Measurements from ENCODE around the gene USB1. TPM values are rescaled to one million over a fixed set of nuclear protein-coding genes. Genes with fewer than 3 reads are reported as not detected.
A peak's percentile ranks its signal among the peaks of the same experiment; 100 is the strongest.

USB1 gene
- total and polyA plus RNA-seq, 5 donors, result 24.5 to 35.3 (median 29.1) TPM

DNA sequence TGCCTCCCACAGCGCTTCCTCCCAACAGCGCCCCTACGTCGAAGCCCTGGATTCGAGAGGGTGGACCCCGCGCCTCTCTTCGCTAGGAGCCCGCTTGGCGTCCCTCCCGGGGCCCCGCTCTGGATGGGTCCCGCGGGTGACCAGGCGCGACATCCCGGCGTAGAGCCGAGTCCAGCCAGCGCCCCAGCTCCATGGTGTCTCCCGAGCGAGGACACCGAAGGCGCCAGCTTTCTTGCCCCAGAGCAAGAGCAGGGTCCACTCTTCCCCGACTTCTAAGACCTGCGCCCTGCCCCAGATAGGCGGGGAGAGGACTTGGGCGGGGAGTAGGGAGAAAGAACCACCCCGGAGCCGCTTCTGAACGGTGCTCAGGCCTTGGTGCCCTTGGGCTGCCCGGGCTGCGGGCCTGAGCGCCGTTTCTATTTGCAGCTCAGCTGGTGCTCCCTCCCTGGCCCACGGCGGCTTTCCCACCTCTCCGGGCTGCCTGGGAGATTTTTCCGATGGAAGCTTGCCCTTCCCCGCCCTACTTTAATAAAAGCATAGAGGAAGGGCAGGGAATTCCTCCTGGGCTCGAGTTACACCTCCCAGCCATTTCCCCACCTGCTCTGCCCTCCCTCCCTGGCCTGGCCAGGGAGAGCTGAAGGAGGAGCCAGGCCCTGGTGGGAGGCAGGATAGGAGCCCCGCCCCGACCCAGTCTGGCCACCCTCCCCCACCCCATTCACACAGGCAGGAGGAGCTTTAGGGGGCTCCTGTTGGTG, 26.1 kb downstream of the USB1 start:
- peak; percentile 46 to 47 for ATAC-seq
- intact Hi-C loops (cut with DNase I), result loop anchor here in 1 of 4 donors (10.0 kb wide), 1 partner anchor 167 kb away; the partner anchor contains the start of gene CSNK2A2

DNA sequence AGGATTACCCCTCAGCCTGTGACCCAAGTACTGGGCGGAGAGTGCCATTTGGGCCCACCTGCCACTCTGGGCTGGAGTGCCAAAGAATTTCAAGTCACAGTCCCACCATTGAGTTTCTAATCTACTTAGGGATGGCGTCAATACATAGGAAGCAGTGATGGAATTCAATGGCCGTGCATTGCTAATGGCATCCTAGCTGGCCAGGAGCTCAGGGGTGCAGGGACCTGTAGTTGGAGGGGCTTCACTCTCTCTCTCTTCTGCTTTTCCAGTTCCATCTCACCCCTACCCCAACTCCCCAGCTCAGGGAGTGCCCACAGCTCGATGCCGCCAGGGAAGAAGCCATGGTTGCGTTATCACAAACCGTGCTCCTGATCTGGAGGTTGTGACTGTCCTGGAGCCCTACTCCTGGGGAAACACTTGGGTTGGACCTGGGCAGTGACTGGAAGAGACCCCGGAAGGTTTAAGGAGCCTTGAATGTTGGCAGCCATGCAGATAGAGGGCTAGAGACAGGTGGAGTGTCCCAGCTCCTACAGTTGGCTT, 26.8 kb downstream of the USB1 start:
- WGBS, result 66% methylated on average over 8 of the region's 8 CpGs
- DNase-seq (no peak), ATAC-seq (no peak)
- peak overlapping the region; percentile 88 for H3K27ac ChIP-seq (ENCODE audit: low read length)
- no peaks in the 10 kb centered on the region for H3K27me3 ChIP-seq (ENCODE audit: control insufficient read depth, insufficient read depth)
- intact Hi-C loops (cut with DNase I), result loop anchor here in 1 of 4 donors (10.0 kb wide), 1 partner anchor 167 kb away; the partner anchor contains the start of gene CSNK2A2
- H3K4me1 ChIP-seq (ENCODE audit: control insufficient read depth, insufficient read depth, low read length), result peaks cover 27% of the 10 kb centered on the region
- H3K4me3 ChIP-seq (ENCODE audit: low read length), result no peak overlapping the region
- no peaks in the 10 kb centered on the region for H3K9me3 ChIP-seq (ENCODE audit: control insufficient read depth, low read length)

More for the DNA sequence above, 26.1 kb downstream of the USB1 start:
- Histone ChIP-seq H3K4me3 (ENCODE audit: low read length) (peak overlapping the region; percentile 57), H3K4me1 (ENCODE audit: control insufficient read depth, insufficient read depth, low read length) (peaks cover 26% of the 10 kb centered on the region), H3K27me3 (ENCODE audit: control insufficient read depth, insufficient read depth) (no peaks in the 10 kb centered on the region), H3K9me3 (ENCODE audit: control insufficient read depth, low read length) (no peaks in the 10 kb centered on the region), H3K27ac (ENCODE audit: low read length) (peak overlapping the region; percentile 88)
- 5% methylated on average over 43 of the region's 43 CpGs for WGBS
- DNase-seq, result peak; percentile 60 to 82 (median 79)

DNA sequence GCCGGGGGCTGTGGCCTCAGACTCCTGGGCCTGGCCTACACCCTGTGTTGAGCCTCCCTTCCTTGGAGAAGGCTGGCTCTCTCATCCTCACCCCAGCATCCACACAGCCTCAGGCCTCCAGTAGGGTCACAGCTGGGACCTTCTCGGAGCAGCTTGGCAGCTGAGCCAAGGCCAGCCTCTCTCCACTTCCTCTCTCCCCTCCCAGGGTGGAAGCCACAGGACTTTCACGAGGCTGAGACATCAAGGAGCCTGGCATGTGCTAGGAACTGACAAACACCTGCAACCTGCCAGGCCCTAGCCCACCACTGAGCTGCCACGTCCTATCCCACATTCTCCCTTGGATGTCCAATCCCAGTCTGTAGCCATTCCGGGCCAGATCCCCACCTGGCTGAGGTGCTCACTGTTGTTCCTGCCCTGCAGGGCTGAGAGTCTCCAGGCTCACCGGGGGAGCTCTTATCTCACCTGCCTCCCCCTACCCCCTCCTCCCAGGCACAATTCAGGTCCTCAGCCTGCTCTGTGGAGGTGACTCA, 27.4 kb downstream of the USB1 start:
- H3K4me1 ChIP-seq (ENCODE audit: control insufficient read depth, insufficient read depth, low read length), result peaks cover 29% of the 10 kb centered on the region
- intact Hi-C loops (cut with DNase I), result loop anchor here in 1 of 4 donors (10.0 kb wide), 1 partner anchor 166 kb away; the partner anchor contains the start of gene CSNK2A2
- peak overlapping the region; percentile 25 for H3K27ac ChIP-seq (ENCODE audit: low read length)

DNA sequence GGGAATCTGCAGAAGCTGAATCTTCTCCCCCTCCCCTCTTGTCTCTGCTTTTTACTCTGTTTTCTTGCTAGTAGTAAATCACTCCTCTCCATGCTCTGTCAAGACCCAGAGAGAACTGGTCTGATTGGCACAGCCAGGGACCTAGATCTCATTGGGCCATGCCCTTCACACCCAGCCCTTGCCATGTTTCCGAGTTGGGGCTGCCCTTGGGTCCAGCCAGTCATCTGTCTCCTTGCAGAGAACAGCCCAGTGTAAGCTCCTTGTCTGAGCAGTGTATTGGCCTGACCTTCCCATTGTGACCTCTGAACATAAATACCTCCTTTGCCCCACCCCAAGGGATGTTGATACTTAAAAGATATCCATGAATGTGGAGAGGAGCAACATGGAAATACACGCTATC, 28.2 kb downstream of the USB1 start:
- Histone ChIP-seq H3K4me1 (ENCODE audit: control insufficient read depth, insufficient read depth, low read length) (peaks cover 29% of the 10 kb centered on the region), H3K9me3 (ENCODE audit: control insufficient read depth, low read length) (no peaks in the 10 kb centered on the region), H3K27ac (ENCODE audit: low read length) (peak overlapping the region; percentile 48), H3K4me3 (ENCODE audit: low read length) (no peak overlapping the region), H3K27me3 (ENCODE audit: control insufficient read depth, insufficient read depth) (no peaks in the 10 kb centered on the region)
- intact Hi-C loops (cut with DNase I), result loop anchor here in 1 of 4 donors (10.0 kb wide), 1 partner anchor 165 kb away; the partner anchor contains the start of gene CSNK2A2
- DNase-seq (peak in 1 of 3 donors; percentile 28), ATAC-seq (no peak)
- 74% methylated on average over 2 of the region's 2 CpGs for WGBS

More for the DNA sequence above, 27.4 kb downstream of the USB1 start:
- DNase-seq, result no peak
- H3K4me3 ChIP-seq (ENCODE audit: low read length), result no peak overlapping the region
- H3K27me3 ChIP-seq (ENCODE audit: control insufficient read depth, insufficient read depth), result no peaks in the 10 kb centered on the region
- no peaks in the 10 kb centered on the region for H3K9me3 ChIP-seq (ENCODE audit: control insufficient read depth, low read length)
- 40% methylated on average over 6 of the region's 6 CpGs for WGBS
- ATAC-seq, result no peak

DNA sequence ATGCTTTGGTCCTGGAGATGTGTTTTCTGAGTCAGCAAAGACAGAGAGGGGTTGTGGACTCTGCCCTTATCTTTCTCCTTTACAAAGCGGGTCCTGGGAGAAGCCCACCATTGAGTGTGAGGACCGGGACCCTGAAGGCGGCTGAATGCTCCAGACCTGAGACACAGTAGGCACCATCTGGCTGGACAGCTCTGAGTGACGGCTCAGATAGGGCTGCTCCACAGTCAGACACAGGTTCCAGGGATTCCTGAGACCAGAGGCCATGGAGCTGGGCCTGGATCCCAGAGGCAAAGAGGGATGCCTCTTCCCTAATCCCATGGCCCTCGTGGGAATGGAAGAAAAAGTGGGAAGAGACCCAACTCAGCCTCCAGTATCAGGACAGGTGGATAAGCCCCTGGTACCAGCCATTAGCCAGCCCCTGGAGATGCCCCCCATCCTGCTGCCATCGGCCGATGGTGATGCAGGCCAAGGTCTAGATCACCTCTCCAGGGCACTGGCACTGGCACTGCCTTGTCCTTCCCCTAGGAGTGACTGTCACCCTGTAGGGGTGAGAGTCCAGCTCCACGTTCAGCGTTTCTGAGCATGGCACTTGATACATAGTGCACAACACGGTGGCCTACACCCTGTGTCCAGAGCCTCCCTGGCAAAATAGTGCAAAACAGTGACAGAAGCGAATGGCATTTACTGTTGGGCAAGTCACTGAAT, 29.1 kb downstream of the USB1 start:
- DNase-seq, result peak in 1 of 3 donors; percentile 21
- Histone ChIP-seq H3K27ac (ENCODE audit: low read length) (peak overlapping the region; percentile 48), H3K9me3 (ENCODE audit: control insufficient read depth, low read length) (no peaks in the 10 kb centered on the region), H3K27me3 (ENCODE audit: control insufficient read depth, insufficient read depth) (no peaks in the 10 kb centered on the region), H3K4me3 (ENCODE audit: low read length) (no peak overlapping the region), H3K4me1 (ENCODE audit: control insufficient read depth, insufficient read depth, low read length) (peaks cover 32% of the 10 kb centered on the region)
- no peak for ATAC-seq
- intact Hi-C loops (cut with DNase I), result loop anchor here in 1 of 4 donors (5.0 kb wide), 1 partner anchor 82 kb away; no protein-coding TSS in a partner anchor
- 59% methylated on average over 11 of the region's 11 CpGs for WGBS

DNA sequence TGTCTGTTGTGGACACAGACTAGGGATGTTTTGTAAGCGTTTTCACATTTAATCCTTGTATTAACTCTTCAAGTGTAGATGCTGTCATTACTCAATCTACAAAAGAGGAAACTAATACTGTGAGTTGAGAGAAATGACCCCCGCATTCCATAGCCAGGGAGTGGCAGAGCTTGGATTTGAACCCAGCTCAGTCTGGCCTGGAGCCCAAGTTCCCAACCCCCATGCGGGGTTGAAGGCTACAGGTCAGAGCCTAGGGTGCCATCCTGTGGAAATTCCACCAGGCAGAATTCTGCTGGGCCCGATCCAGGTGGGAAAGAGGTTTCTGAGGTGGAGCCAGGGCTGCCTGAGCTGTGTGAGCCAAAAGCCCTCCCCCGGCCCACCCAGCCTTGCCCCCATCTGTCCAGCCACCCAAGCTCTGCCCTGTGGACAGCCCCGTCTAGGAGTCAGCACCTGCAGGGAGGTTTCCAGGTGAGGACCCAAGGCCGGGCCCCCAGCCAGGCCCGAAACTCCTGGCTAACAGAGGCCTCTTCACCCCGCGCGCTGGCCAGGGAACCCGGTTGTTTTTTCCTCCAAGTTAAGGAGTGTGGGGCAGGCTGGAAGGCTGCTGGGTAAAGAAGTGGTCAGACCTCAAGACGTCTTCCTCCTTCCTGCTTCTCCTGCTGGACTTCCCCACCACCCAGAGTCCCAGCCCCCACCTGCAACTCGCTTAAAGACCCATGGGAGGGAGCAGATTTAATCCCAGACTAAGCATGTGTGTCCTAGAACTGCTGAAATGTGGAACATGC, 30.0 kb downstream of the USB1 start:
- DNase-seq (no peak), ATAC-seq (no peak)
- H3K27me3 ChIP-seq (ENCODE audit: control insufficient read depth, insufficient read depth), result no peaks in the 10 kb centered on the region
- intact Hi-C loops (cut with DNase I), result loop anchor here in 1 of 4 donors (5.0 kb wide), 1 partner anchor 81 kb away; no protein-coding TSS in a partner anchor
- H3K27ac ChIP-seq (ENCODE audit: low read length), result peak overlapping the region; percentile 38
- H3K4me1 ChIP-seq (ENCODE audit: control insufficient read depth, insufficient read depth, low read length), result peaks cover 40% of the 10 kb centered on the region
- WGBS, result 41% methylated on average over 14 of the region's 14 CpGs
- no peak overlapping the region for H3K4me3 ChIP-seq (ENCODE audit: low read length)
- no peaks in the 10 kb centered on the region for H3K9me3 ChIP-seq (ENCODE audit: control insufficient read depth, low read length)

DNA sequence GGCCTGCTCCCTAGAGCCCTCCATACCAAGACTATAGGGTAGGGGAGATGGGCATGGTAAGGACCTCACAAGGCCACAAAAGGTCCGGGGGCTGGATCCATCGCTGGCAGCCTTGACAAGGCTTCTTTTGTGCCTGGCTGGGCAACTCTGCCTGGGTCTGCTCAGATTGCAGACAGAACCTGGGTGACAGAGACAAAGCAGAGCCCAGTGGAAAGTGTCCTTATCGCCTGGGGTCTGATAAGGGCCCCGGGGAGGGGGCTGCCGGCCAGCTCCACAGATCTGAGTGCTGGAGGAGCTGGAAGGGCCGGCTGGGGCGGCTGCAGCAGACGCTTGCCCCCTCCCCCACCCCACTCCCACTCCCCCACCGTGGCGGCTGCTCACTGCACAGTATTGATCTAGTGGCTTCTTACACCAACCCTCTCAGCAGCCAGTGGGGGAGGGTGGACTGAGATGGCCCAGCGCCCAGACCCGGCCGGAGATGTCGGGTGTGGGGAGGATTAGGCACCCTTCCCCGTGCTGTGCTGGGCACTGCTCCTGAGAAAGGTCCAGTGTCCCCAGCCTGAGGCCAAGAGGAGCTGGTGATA, 31.6 kb downstream of the USB1 start:
- H3K27ac ChIP-seq (ENCODE audit: low read length), result peak overlapping the region; percentile 58
- H3K4me1 ChIP-seq (ENCODE audit: control insufficient read depth, insufficient read depth, low read length), result peaks cover 41% of the 10 kb centered on the region
- intact Hi-C loops (cut with DNase I), result loop anchor here in 1 of 4 donors (5.0 kb wide), 1 partner anchor 79 kb away; no protein-coding TSS in a partner anchor
- H3K27me3 ChIP-seq (ENCODE audit: control insufficient read depth, insufficient read depth), result no peaks in the 10 kb centered on the region
- no peak overlapping the region for H3K4me3 ChIP-seq (ENCODE audit: low read length)
- no peaks in the 10 kb centered on the region for H3K9me3 ChIP-seq (ENCODE audit: control insufficient read depth, low read length)
- 15% methylated on average over 15 of the region's 15 CpGs for WGBS
- DNase-seq (peak; percentile 60 to 92 (median 87)), ATAC-seq (peak; percentile 73 to 75)

DNA sequence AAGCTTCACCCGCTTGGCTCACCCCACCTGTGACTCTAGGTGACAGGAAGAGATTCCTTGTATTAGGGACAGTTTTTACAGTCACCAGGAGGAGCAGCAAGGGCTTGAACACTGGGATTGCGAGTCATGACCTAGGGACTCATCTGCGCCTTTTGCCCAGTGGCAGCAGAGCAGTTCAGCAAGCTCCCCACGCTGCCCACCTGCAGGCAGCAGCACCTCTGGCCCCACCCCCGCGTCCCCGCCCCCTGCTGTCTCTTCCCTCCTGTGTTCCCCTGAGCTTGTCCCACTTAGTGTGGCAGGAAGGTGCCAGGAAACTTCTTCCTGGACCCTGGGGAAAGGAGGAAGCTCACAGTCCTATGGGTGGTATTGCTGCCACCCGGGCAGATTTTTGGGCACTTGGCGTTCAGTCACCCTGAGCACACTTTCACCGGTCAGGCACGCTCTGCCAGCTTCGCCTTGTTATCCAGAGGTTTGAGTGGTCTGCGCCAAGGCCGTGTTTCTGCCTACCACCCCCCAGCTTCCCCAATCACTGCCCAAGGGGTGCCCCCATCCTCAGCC, 33.0 kb downstream of the USB1 start:
- H3K4me1 ChIP-seq (ENCODE audit: control insufficient read depth, insufficient read depth, low read length), result peaks cover 33% of the 10 kb centered on the region
- DNase-seq (no peak), ATAC-seq (no peak)
- no peaks in the 10 kb centered on the region for H3K27me3 ChIP-seq (ENCODE audit: control insufficient read depth, insufficient read depth)
- no peak overlapping the region for H3K4me3 ChIP-seq (ENCODE audit: low read length)
- H3K9me3 ChIP-seq (ENCODE audit: control insufficient read depth, low read length), result no peaks in the 10 kb centered on the region
- intact Hi-C loops (cut with DNase I), result loop anchor here in 1 of 4 donors (5.0 kb wide), 1 partner anchor 78 kb away; no protein-coding TSS in a partner anchor
- WGBS, result 69% methylated on average over 14 of the region's 14 CpGs
- peak overlapping the region; percentile 9 for H3K27ac ChIP-seq (ENCODE audit: low read length)

DNA sequence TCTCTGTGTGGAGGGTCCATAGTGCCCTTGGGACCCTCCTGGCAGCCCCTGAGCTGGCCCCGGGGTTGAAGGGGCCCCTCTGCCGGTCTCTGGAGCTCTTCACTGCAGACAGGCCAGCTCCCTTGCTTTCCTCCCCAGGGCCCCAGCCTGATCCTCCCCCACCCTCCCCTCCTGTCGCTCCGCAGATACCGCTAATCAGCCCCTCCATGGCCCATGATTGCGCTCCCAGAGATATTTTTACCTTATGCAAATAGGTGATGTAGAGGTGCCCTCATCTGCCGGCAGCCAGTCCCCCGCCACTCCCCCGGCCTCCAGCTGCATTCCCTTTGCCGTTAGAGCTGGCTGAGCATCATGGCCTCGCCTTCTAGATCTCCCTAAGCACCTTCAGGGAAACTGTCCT, 33.6 kb downstream of the USB1 start:
- peak in 1 of 2 donors; percentile 1 for ATAC-seq
- peak overlapping the region; percentile 2 for H3K27ac ChIP-seq (ENCODE audit: low read length)

More for the DNA sequence above, 33.6 kb downstream of the USB1 start:
- H3K9me3 ChIP-seq (ENCODE audit: control insufficient read depth, low read length), result no peaks in the 10 kb centered on the region
- intact Hi-C loops (cut with DNase I), result loop anchor here in 1 of 4 donors (5.0 kb wide), 1 partner anchor 78 kb away; no protein-coding TSS in a partner anchor
- H3K27me3 ChIP-seq (ENCODE audit: control insufficient read depth, insufficient read depth), result no peaks in the 10 kb centered on the region
- no peak for DNase-seq
- 55% methylated on average over 11 of the region's 11 CpGs for whole genome bisulfite sequencing
- no peak overlapping the region for H3K4me3 ChIP-seq (ENCODE audit: low read length)
- H3K4me1 ChIP-seq (ENCODE audit: control insufficient read depth, insufficient read depth, low read length), result peaks cover 29% of the 10 kb centered on the region
